Measurements from ENCODE around the gene DDX56. TPM values are rescaled to one million over a fixed set of nuclear protein-coding genes. Genes with fewer than 3 reads are reported as not detected.

The DDX56 gene, protein sequence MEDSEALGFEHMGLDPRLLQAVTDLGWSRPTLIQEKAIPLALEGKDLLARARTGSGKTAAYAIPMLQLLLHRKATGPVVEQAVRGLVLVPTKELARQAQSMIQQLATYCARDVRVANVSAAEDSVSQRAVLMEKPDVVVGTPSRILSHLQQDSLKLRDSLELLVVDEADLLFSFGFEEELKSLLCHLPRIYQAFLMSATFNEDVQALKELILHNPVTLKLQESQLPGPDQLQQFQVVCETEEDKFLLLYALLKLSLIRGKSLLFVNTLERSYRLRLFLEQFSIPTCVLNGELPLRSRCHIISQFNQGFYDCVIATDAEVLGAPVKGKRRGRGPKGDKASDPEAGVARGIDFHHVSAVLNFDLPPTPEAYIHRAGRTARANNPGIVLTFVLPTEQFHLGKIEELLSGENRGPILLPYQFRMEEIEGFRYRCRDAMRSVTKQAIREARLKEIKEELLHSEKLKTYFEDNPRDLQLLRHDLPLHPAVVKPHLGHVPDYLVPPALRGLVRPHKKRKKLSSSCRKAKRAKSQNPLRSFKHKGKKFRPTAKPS
- total RNA-seq = 92.6 and 99.7 TPM in 2 replicates

GRCh38 chr7:44573464-44574286, at the start of gene DDX56:
Gene DDX56, minus strand, starts transcription at chr7:44573908. Its CDS starts 13 bp downstream, at chr7:44573895.
- POLR2A ChIA-PET = interaction anchor here (0.5 to 3.3 kb wide), 42 partner anchors 8 to 647 kb away, joined by 3 to 45 read pairs (median 4); partner anchors contain the start of genes CCM2, H2AZ2, NUDCD3 and OGDH
- intact Hi-C loops (cut with micrococcal nuclease) = loop anchor here (1.0 to 10.0 kb wide), 4 partner anchors 9 to 529 kb away; partner anchors contain the start of genes DBNL, NUDCD3, OGDH and TMED4

GRCh38 chr7:44622342-44623151, 48.8 kb upstream of the DDX56 start:
- Mint-ChIP-seq H3K27ac (peak overlapping the region; percentile 74), H3K4me3 (peak overlapping the region; percentile 28), H3K36me3 (ENCODE audit: low read depth) (peaks cover 46% of the 10 kb centered on the region), H3K9me3 (no peaks in the 10 kb centered on the region), H3K4me1 (peaks cover 63% of the 10 kb centered on the region), H3K27me3 (no peaks in the 10 kb centered on the region)
- ChIA-PET POLR2A (interaction anchor here (1.2 to 1.9 kb wide), 2 partner anchors 15 to 17 kb away, joined by 5 to 9 read pairs; no protein-coding TSS in a partner anchor), CTCF (interaction anchor here (1.2 kb wide), 1 partner anchor 16 kb away, joined by 3 read pairs; no protein-coding TSS in a partner anchor)
- DNase-seq (no peak), ATAC-seq (ENCODE audit: low read depth) (peak; percentile 71)
- TF ChIP-seq, protein P1, sequence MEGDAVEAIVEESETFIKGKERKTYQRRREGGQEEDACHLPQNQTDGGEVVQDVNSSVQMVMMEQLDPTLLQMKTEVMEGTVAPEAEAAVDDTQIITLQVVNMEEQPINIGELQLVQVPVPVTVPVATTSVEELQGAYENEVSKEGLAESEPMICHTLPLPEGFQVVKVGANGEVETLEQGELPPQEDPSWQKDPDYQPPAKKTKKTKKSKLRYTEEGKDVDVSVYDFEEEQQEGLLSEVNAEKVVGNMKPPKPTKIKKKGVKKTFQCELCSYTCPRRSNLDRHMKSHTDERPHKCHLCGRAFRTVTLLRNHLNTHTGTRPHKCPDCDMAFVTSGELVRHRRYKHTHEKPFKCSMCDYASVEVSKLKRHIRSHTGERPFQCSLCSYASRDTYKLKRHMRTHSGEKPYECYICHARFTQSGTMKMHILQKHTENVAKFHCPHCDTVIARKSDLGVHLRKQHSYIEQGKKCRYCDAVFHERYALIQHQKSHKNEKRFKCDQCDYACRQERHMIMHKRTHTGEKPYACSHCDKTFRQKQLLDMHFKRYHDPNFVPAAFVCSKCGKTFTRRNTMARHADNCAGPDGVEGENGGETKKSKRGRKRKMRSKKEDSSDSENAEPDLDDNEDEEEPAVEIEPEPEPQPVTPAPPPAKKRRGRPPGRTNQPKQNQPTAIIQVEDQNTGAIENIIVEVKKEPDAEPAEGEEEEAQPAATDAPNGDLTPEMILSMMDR (IDR thresholded peaks at IDR 0.05) = no peak
- intact Hi-C loops (cut with micrococcal nuclease) = loop anchor here (2.0 kb wide), 2 partner anchors 16 kb away; partner anchors contain the start of gene OGDH

More at GRCh38 chr7:44573464-44574286, at the start of gene DDX56:
- peak; percentile 97 for ATAC-seq (ENCODE audit: low read depth)
- H3K4me3 Mint-ChIP-seq = peak within 1 kb of the TSS; percentile 94
- H3K27me3 Mint-ChIP-seq = no peaks in the 10 kb centered on the region
- CTCF ChIA-PET = interaction anchor here (0.9 to 3.2 kb wide), 2 partner anchors 9 to 26 kb away, joined by 3 to 20 read pairs; no protein-coding TSS in a partner anchor
- TF ChIP-seq, protein P1 (IDR thresholded peaks at IDR 0.05) = no peak
- H3K27ac Mint-ChIP-seq = peak within 1 kb of the TSS; percentile 94
- DNase-seq = peak; percentile 82
- peaks cover 79% of the 10 kb centered on the region for H3K36me3 Mint-ChIP-seq (ENCODE audit: low read depth)
- peaks cover 35% of the 10 kb centered on the region for H3K4me1 Mint-ChIP-seq
- H3K9me3 Mint-ChIP-seq = no peaks in the 10 kb centered on the region

- H3K4me3 Mint-ChIP-seq = no peak overlapping the region
- intact Hi-C loops (cut with micrococcal nuclease) = loop anchor here (2.0 kb wide), 2 partner anchors 15 to 17 kb away; partner anchors contain the start of gene OGDH
Observed at GRCh38 chr7:44621750-44622103, 48.0 kb upstream of the DDX56 start.

DNA sequence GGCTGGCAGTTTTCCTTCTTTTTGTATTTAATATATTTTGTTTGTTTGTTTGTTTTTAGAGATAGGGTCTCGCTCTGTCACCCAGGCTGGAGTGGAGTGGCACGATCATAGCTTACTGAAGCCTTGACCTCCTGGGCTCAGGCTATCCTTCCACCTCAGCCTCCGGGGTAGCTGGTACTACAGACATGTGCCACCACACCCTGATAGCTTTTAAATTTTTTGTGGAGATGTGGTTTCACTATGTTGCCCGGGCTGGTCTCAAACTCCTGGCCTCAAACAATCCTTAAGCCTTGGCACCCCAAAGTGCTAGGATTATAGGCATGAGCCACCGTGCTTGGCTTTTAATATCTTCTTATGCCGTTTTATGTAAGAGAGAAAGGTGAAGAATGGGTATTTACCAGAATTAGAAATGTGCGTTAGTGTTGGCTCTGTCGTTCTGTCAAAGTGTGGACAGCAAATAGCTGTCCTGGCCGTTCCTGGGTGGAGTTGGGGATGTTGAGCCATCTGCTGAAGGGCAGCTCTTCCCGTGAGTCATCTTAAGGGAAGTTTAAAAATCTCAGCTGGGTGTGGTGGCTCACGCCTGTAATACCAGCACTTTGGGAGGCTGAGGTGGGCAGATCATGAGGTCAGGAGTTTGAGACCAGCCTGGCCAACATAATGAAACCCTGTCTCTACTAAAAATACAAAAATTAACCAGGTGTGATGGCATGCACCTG, 47.5 kb upstream of the DDX56 start:
- ChIA-PET POLR2A (interaction anchor here (0.9 to 2.2 kb wide), 4 partner anchors 12 to 18 kb away, joined by 3 to 10 read pairs (median 6); partner anchors contain the start of gene OGDH), CTCF (no interaction called here)
- no peak overlapping the region for H3K4me3 Mint-ChIP-seq
- intact Hi-C loops (cut with micrococcal nuclease) = no loop called here
- H3K36me3 Mint-ChIP-seq (ENCODE audit: low read depth) = peaks cover 39% of the 10 kb centered on the region
- no peaks in the 10 kb centered on the region for H3K27me3 Mint-ChIP-seq
- H3K27ac Mint-ChIP-seq = no peak overlapping the region
- H3K4me1 Mint-ChIP-seq = peaks cover 69% of the 10 kb centered on the region
- no peaks in the 10 kb centered on the region for H3K9me3 Mint-ChIP-seq
- DNase-seq = no peak
- ATAC-seq (ENCODE audit: low read depth) = no peak
- TF ChIP-seq, protein P1 (IDR thresholded peaks at IDR 0.05) = no peak

More at GRCh38 chr7:44621750-44622103, 48.0 kb upstream of the DDX56 start:
- ChIA-PET POLR2A (interaction anchor here (1.0 to 2.2 kb wide), 3 partner anchors 15 to 17 kb away, joined by 3 to 10 read pairs (median 9); partner anchors contain the start of gene OGDH), CTCF (no interaction called here)
- no peaks in the 10 kb centered on the region for H3K27me3 Mint-ChIP-seq
- H3K9me3 Mint-ChIP-seq = no peaks in the 10 kb centered on the region
- DNase-seq = no peak
- H3K4me1 Mint-ChIP-seq = peaks cover 68% of the 10 kb centered on the region
- TF ChIP-seq, protein P1 (IDR thresholded peaks at IDR 0.05) = no peak
- no peak for ATAC-seq (ENCODE audit: low read depth)
- no peak overlapping the region for H3K27ac Mint-ChIP-seq
- H3K36me3 Mint-ChIP-seq (ENCODE audit: low read depth) = peaks cover 44% of the 10 kb centered on the region
